GM12865 (cell line): ENCODE measurements around the gene TRIO.

Source experiments
- DNase-seq: peaks from one replicate; pipeline ENCODE4 v3.0.0; 2010; ENCODE audit warnings: low read depth
- H3K4me3 ChIP-seq: 2 replicates; pipeline ENCODE4 v1.5.1; 2011; ENCODE audit warnings: mild to moderate bottlenecking, low read depth, low read length, control low read depth
- CTCF ChIP-seq: IDR thresholded peaks from 2 replicates; pipeline ENCODE4 v1.5.1; 2011; ENCODE audit warnings: low read length, control low read depth, low read depth, inconsistent platforms; ENCODE audit not compliant: insufficient read depth; ENCODE audit errors: missing control alignments

The TRIO gene

GRCh38 chr5:14330291-14330690 lies 187.1 kb downstream of the TRIO start:
- H3K4me3 ChIP-seq, result no peak overlapping the region
- DNase-seq, result no peak
- no peak for TF ChIP-seq CTCF

GRCh38 chr5:14330729-14331385 lies 187.7 kb downstream of the TRIO start:
- no peak for TF ChIP-seq CTCF
- no peak overlapping the region for H3K4me3 ChIP-seq
- no peak for DNase-seq

GRCh38 chr5:14331386-14331781 lies 188.2 kb downstream of the TRIO start:
- H3K4me3 ChIP-seq, result no peak overlapping the region
- peak; percentile 42 for DNase-seq
- TF ChIP-seq CTCF, result no peak

GRCh38 chr5:14332038-14332631 lies 189.0 kb downstream of the TRIO start:
- TF ChIP-seq CTCF, result no peak
- H3K4me3 ChIP-seq, result no peak overlapping the region
- no peak for DNase-seq

GRCh38 chr5:14332746-14333145 lies 189.6 kb downstream of the TRIO start:
- no peak for TF ChIP-seq CTCF
- DNase-seq, result no peak
- no peak overlapping the region for H3K4me3 ChIP-seq

DNA sequence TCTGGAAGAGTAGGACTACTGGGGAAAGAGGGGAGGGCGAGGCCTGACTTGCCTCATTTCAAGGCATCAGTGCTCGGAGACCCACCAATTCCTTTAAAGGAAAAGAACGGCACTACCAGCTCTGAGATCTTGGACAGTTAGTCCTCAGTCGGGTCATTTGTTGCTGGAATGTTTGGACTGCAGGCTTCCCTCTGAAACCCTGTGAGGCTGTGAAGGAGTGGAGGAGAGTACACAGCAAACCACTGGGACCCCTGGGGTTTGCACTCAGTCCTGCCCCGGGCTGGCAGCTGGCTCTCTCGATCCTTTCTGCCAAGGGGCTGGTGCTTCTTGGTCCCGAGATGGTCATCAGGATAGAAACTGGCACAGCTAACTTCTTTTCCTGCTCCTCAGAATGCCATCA lies 194.5 kb downstream of the TRIO start:
- no peak for DNase-seq
- no peak for TF ChIP-seq CTCF
- H3K4me3 ChIP-seq, result no peak overlapping the region

DNA sequence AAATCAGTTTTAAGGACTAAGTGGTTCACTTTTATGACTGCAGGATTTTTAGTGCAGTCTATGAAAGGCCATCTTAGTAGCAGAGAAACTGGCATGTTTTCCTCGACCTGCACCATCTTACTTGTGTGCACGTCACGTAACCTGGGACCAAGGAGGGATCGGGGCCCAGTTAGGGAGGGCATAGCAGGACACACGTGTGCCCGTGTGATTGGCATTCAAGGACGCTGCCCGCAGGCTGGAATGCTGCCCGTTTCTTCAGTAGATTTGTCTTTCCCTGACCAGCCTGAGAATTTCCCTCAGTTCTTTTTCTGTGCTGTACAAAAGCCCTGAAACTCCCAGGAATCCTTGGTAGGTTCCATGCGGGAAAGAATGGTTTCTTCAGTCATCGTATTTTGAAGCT lies 196.3 kb downstream of the TRIO start:
- no peak for TF ChIP-seq CTCF
- H3K4me3 ChIP-seq, result no peak overlapping the region
- no peak for DNase-seq
